ENCODE measurements around the gene KHNYN. TPM values are rescaled to one million over a fixed set of nuclear protein-coding genes. Genes with fewer than 3 reads are reported as not detected.

KHNYN gene
- total and polyA plus RNA-seq, 2 of the 8 experiments (the other 6 are each of a cell fraction or from before 2014, with no cell fraction given): 7.6 to 22.3 TPM

- TF ChIP-seq BRCA1 (IDR thresholded peaks at IDR 0.05; ENCODE audit: low read depth, low read length): no peak
- TF ChIP-seq POLR2A (IDR thresholded peaks at IDR 0.05; ENCODE audit: control extremely low read depth in 1 of 2, low read depth in 2 of 2, low read length in 2 of 2): no peak
- no peak for TF ChIP-seq CBX5 (IDR thresholded peaks at IDR 0.05; ENCODE audit: low read depth, low read length)
- TF ChIP-seq CREB1 (IDR thresholded peaks at IDR 0.05): no peak
- TF ChIP-seq TAF1 (IDR thresholded peaks at IDR 0.05; ENCODE audit: low read depth, low read length): no peak
Measured at GRCh38 chr14:24388474-24389179, 41.1 kb upstream of the KHNYN start (continued).
